ENCODE data around the gene NLGN2.

Gene NLGN2

DNA sequence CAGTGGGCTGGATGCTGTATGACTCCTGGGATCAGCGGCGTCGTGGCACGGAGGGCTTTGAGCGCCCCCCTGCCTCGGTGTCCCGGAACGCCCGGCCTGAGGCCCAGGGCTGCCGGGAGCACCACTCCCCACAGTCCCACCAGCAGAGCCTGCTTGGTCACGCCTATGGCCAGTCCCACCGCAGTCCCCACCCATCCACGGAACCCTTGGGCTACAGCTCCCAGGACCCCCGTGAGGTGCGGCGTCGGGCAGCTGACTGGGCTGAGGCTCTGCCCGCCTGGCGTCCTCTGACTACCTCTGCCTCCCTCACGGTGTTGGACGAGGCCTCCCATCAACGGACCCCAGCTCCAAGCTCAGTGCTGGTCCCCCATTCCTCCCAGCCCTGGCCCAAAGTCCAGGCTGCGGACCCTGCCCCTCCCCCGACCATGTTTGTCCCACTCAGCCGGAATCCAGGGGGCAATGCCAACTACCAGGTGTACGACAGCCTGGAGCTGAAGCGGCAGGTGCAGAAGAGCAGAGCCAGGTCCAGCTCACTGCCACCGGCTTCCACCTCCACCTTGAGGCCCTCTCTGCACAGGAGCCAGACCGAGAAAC lies 19.3 kb downstream of the NLGN2 start:
- Histone ChIP-seq H3K36me3 (replicated peaks) (no peaks in the 10 kb centered on the region), H3K4me1 (no peaks in the 10 kb centered on the region), H3K4me3 (no peak overlapping the region), H3K9me3 (no peaks in the 10 kb centered on the region; the same call in 1 of the 2 replicates), H3K27me3 (ENCODE audit: low read depth) (no peaks in the 10 kb centered on the region)
- in situ Hi-C loops (cut with MboI; ENCODE audit: low sequenced_read_pairs): no loop called here
- no peak for DNase-seq (ENCODE audit: low spot score in 2 of 2)

DNA sequence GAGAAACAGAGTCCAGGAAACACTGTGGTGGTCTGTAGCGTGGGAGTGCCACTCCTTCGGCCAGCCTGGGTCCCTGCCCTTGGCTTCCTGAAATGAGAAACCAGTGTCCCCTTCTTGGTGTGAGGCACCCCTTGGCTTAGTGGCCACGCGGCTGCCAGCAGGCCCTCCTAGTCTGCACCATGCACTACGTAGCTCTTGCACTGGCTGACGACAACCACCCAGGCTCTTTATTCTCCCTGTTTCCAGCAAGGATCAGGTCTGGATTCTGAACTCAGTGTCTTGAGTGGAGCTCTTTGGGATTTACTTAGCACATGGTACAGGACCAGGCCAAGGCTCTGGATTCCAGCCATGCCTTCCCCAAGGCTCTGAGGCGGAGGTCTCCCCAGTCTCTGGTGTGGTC lies 19.9 kb downstream of the NLGN2 start:
- Histone ChIP-seq H3K4me1 (no peaks in the 10 kb centered on the region), H3K9me3 (no peaks in the 10 kb centered on the region; the same call in 1 of the 2 replicates), H3K36me3 (replicated peaks) (no peaks in the 10 kb centered on the region), H3K27me3 (ENCODE audit: low read depth) (no peaks in the 10 kb centered on the region), H3K4me3 (no peak overlapping the region)
- no peak for DNase-seq (ENCODE audit: low spot score in 2 of 2)
- in situ Hi-C loops (cut with MboI; ENCODE audit: low sequenced_read_pairs): no loop called here

DNA sequence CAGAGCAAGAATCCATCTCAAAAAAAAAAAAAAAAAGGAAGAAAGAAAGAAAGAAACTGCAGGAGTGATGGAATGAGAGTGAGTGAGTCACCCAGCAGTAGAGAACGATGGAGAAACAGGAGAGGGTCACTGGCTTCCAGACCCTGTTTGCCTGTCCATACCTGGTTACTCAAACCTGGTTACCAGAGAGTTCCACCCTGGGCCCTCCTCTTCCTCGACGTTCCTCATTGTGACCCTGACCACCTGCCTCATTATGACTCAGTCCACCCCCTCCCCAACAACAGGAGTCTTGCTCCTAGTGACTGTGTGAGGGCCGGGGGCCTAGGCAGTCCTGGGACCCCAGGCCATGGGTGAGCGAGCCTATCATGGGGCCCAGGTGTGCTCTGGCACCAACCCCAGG lies 20.9 kb downstream of the NLGN2 start, which contains the start of gene SPEM3:
TSS of gene SPEM3 (plus strand) at position 301 of the 400 bp plus-strand sequence. CDS start at position 347, 46 bp downstream.
- in situ Hi-C loops (cut with MboI; ENCODE audit: low sequenced_read_pairs): no loop called here
- H3K27me3 ChIP-seq (ENCODE audit: low read depth): no peaks in the 10 kb centered on the region
- no peaks in the 10 kb centered on the region; the same call in 1 of the 2 replicates for H3K9me3 ChIP-seq
- no peak within 1 kb of the TSS for H3K4me3 ChIP-seq
- no peaks in the 10 kb centered on the region for H3K36me3 ChIP-seq (replicated peaks)
- DNase-seq (ENCODE audit: low spot score in 2 of 2): no peak
- H3K4me1 ChIP-seq: no peaks in the 10 kb centered on the region

DNA sequence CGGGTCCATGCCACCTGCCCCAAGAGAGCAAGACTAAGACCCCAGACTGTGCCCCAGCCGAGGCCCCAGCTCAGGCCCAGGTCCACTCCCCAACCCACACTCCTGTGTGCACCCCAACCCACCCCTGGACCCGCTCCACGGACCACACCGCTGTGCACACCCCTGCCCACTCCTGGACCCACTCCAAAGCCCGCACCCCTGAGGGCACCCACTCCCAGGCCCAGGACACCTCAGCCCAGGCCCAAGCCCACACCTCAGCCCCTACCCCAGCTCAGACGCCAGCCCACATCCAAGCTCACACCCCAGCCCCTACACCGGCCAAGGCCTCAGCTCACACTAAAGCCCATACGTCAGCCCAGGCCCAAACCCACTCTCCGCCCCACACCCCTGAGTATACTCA lies 22.1 kb downstream of the NLGN2 start:
- no peaks in the 10 kb centered on the region for H3K27me3 ChIP-seq (ENCODE audit: low read depth)
- no peaks in the 10 kb centered on the region for H3K36me3 ChIP-seq (replicated peaks)
- H3K9me3 ChIP-seq: no peaks in the 10 kb centered on the region; the same call in 1 of the 2 replicates
- H3K4me1 ChIP-seq: no peaks in the 10 kb centered on the region
- no peak overlapping the region for H3K4me3 ChIP-seq
- in situ Hi-C loops (cut with MboI; ENCODE audit: low sequenced_read_pairs): no loop called here
- no peak for DNase-seq (ENCODE audit: low spot score in 2 of 2)

DNA sequence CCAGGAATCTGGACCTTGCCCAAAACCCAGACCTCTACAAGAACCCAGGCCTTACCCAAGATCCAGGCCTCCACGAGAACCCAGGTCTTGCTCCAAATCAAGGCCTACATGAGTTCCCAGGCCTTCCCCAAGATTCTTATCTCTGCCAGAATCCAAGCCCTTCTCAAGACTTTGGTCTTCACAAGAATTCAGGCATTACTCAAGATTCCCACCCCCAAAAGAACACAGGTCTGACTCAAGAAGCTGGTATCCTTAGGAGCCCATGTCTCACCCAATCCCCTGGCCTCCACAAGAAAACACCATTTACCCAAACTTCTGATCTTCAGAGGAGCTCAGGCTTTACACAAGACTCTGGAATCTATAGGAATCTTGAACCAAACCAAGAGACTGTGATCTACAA lies 23.6 kb downstream of the NLGN2 start:
- Histone ChIP-seq H3K9me3 (no peaks in the 10 kb centered on the region; the same call in 1 of the 2 replicates), H3K4me3 (no peak overlapping the region), H3K27me3 (ENCODE audit: low read depth) (no peaks in the 10 kb centered on the region), H3K4me1 (no peaks in the 10 kb centered on the region; the same call in 1 of the 2 replicates), H3K36me3 (replicated peaks) (no peaks in the 10 kb centered on the region)
- in situ Hi-C loops (cut with MboI; ENCODE audit: low sequenced_read_pairs): no loop called here
- no peak for DNase-seq (ENCODE audit: low spot score in 2 of 2)

DNA sequence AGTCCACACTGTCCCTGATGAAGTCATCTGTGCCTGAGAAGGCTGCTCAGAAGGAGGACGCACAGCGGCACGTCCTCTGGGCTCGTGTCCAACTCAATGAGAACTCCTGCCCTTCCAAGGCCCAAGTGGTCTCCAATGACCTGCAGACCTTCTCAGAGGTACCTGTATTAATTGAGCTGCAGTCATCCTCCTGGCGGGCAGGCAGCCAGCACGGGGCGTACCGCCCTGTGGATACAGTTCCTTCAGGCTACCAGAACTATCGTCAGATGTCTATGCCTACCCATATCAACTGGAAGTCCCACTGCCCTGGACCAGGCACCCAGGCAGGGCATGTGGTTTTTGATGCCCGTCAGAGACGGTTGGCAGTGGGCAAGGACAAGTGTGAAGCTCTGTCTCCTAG lies 24.7 kb downstream of the NLGN2 start:
- in situ Hi-C loops (cut with MboI; ENCODE audit: low sequenced_read_pairs): no loop called here

DNA sequence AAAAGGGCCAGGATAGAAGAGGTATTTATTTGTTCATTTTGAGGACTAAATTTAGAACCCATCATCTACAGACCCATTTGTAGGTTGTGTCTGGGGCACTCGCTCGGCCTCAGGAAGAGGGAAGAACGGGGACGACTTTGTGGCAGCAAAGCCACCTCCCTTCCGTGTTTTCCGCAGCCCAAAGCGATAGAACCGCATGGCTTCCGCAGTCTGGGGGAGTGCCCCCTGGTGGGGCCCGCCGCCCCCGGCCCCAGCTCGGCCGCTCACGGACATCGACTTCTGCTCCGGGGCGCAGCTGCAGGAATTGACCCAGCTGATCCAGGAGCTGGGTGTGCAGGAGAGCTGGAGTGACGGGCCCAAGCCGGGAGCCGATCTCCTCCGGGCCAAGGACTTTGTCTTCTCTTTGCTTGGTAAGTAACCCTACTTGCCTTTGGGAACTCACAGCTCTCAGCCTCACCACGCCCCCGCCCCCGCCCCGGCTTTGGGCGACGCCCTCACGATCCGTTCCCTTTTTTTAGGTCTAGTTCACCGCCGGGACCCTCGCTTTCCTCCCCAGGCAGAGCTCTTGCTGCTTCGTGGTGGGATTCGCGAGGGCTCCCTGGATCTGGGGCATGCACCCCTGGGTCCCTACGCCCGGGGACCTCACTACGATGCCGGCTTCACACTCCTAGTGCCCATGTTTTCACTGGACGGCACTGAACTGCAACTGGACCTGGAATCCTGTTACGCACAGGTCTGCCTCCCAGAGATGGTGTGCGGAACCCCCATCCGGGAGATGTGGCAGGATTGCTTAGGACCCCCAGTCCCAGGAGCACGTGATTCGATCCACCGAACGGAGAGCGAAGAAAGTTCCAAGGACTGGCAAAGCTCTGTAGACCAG lies 28.3 kb downstream of the NLGN2 start:
- Histone ChIP-seq H3K27me3 (ENCODE audit: low read depth) (no peaks in the 10 kb centered on the region; the same call in 1 of the 2 replicates), H3K4me1 (peaks cover 11% of the 10 kb centered on the region), H3K36me3 (replicated peaks) (no peaks in the 10 kb centered on the region), H3K4me3 (peak overlapping the region; percentile 43), H3K9me3 (no peaks in the 10 kb centered on the region)
- DNase-seq (ENCODE audit: low spot score in 2 of 2): peak; percentile 45 to 77
- in situ Hi-C loops (cut with MboI; ENCODE audit: low sequenced_read_pairs): no loop called here

More for the DNA sequence above, 24.7 kb downstream of the NLGN2 start:
- no peak overlapping the region for H3K4me3 ChIP-seq
- peaks cover 6% of the 10 kb centered on the region for H3K4me1 ChIP-seq
- no peaks in the 10 kb centered on the region for H3K27me3 ChIP-seq (ENCODE audit: low read depth)
- no peaks in the 10 kb centered on the region; the same call in 1 of the 2 replicates for H3K9me3 ChIP-seq
- no peak for DNase-seq (ENCODE audit: low spot score in 2 of 2)
- no peaks in the 10 kb centered on the region for H3K36me3 ChIP-seq (replicated peaks)

DNA sequence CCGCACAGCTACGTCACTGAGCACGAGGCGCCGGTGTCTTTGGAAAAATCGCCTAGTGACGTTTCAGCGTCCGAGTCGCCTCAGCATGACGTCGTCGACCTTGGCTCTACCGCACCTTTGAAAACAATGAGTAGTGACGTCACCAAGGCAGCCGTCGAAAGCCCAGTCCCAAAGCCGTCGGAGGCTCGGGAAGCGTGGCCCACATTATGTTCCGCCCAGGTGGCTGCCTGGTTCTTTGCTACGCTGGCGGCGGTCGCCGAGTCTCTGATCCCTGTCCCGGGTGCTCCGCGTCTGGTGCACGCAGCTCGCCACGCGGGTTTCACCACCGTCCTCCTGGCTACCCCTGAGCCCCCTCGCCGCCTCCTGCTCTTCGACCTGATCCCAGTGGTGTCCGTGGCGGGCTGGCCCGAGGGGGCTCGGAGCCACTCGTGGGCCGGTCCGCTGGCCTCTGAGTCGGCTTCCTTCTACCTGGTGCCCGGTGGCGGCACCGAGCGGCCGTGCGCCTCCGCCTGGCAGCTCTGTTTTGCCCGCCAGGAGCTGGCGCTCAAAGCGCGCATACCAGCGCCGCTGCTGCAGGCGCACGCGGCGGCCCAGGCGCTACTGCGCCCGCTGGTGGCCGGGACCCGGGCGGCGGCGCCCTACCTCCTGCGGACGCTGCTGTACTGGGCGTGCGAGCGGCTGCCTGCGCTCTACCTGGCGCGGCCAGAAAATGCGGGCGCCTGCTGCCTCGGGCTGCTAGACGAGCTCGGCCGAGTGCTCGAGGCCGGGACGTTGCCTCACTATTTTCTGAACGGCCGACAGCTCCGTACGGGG lies 29.1 kb downstream of the NLGN2 start:
- Histone ChIP-seq H3K27me3 (ENCODE audit: low read depth) (no peaks in the 10 kb centered on the region; the same call in 1 of the 2 replicates), H3K4me3 (peak overlapping the region; percentile 22), H3K36me3 (replicated peaks) (no peaks in the 10 kb centered on the region), H3K9me3 (no peaks in the 10 kb centered on the region), H3K4me1 (peaks cover 11% of the 10 kb centered on the region)
- peak; percentile 82 to 84 for DNase-seq (ENCODE audit: low spot score in 2 of 2)
- in situ Hi-C loops (cut with MboI; ENCODE audit: low sequenced_read_pairs): no loop called here

DNA sequence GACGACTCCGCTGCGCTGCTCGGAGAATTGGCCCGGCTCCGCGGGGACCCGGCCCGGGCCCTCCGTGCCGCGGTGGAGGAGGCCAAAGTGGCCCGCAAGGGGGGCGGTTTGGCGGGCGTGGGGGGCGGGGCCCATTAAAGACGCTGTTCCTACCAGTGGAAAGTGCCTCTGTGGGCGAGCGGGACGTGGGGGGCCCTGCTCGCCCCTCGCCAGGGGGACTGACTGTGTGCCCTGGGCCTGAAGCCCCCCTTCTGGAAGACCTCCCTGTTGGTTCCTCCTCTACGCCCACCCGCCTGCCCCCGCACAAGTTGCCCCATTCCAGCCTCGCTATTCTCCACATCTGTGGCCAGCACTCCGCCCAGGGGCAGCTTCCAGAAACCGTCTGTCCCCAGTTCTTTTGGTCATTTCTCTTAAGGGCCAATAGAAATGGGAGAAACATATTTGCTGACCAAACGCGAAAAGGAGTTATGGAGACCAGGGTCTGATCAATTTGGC lies 29.8 kb downstream of the NLGN2 start:
- in situ Hi-C loops (cut with MboI; ENCODE audit: low sequenced_read_pairs): no loop called here
- no peak for DNase-seq (ENCODE audit: low spot score in 2 of 2)
- Histone ChIP-seq H3K4me3 (peak overlapping the region; percentile 22), H3K27me3 (ENCODE audit: low read depth) (no peaks in the 10 kb centered on the region; the same call in 1 of the 2 replicates), H3K36me3 (replicated peaks) (no peaks in the 10 kb centered on the region), H3K4me1 (peaks cover 11% of the 10 kb centered on the region), H3K9me3 (no peaks in the 10 kb centered on the region)

DNA sequence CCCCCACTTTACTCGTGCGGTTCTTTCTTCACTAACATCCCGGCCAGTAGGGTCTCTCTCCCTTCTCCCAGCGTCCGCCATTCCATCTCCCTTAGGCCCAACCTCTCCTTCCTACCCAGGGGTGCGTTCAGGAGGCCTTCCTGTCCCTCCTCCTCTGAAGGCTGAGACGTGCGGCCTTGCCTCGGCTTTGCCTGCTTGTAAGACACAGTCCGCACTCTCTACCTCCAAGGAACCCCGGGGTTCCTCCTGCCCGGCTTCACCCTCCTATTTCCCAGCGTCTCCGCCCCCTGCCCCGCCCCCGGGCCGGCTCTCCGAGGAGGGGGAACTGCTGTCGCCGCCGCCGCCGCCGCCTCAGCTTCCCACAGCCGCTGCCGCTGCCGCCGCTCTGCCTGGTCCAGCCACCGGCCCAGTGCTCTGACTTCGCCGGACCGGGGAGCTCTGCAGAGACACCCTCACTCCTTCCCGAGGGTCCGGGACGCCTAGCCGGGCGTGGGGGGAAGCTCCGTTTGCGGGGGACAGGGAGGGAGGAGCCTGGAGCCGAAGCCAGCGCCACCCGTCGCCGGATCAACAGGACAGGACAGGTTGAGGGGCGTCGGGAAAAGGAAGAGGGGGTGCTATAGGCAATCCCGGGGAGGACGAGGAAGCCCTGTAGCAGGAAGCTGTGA lies 30.4 kb downstream of the NLGN2 start:
- Histone ChIP-seq H3K4me3 (peak overlapping the region; percentile 29), H3K36me3 (replicated peaks) (no peaks in the 10 kb centered on the region), H3K4me1 (peaks cover 11% of the 10 kb centered on the region), H3K27me3 (ENCODE audit: low read depth) (no peaks in the 10 kb centered on the region; the same call in 1 of the 2 replicates), H3K9me3 (no peaks in the 10 kb centered on the region)
- in situ Hi-C loops (cut with MboI; ENCODE audit: low sequenced_read_pairs): no loop called here
- peak in 1 of 2 experiments; percentile 77 for DNase-seq (ENCODE audit: low spot score in 2 of 2)

DNA sequence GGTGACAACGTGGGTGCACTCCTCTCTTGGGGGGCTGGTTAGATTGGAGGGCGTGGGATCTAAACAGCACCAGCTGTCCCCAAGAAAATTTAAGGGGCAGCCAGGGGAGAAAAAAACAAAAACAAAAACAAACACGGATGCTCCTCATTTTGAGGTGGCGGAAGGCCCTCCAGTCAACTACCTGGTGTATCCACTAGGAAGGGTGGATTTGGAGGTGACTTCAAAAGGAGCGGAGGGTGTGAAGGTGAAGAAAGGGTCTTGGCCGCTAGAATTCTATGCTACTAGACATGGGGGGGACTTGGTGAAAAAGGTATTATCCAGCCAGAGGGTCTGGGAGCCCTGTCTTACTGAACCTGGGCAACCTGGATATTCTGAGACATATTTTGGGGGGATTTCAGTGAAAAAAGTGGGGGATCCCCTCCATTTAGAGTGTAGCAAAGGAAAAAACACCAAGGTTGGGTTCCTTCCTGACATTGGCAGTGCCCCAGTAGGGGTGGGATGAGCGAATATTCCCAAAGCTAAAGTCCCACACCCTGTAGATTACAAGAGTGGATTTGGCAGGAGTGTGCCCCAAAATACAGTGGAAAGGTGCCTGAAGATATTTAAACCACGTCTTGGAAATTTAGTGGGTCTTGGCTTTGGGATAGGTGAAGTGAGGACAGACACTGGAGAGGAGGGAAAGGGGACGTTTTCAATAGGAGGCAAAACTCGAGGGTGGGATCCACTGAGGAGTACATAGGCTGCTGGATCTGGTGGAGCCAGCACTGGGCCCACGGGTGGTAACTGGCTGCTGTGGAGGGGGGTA lies 31.2 kb downstream of the NLGN2 start:
- in situ Hi-C loops (cut with MboI; ENCODE audit: low sequenced_read_pairs): no loop called here
- Histone ChIP-seq H3K27me3 (ENCODE audit: low read depth) (no peaks in the 10 kb centered on the region; the same call in 1 of the 2 replicates), H3K36me3 (replicated peaks) (no peaks in the 10 kb centered on the region), H3K4me3 (peak overlapping the region; percentile 29), H3K9me3 (no peaks in the 10 kb centered on the region), H3K4me1 (peaks cover 11% of the 10 kb centered on the region)
- no peak for DNase-seq (ENCODE audit: low spot score in 2 of 2)

DNA sequence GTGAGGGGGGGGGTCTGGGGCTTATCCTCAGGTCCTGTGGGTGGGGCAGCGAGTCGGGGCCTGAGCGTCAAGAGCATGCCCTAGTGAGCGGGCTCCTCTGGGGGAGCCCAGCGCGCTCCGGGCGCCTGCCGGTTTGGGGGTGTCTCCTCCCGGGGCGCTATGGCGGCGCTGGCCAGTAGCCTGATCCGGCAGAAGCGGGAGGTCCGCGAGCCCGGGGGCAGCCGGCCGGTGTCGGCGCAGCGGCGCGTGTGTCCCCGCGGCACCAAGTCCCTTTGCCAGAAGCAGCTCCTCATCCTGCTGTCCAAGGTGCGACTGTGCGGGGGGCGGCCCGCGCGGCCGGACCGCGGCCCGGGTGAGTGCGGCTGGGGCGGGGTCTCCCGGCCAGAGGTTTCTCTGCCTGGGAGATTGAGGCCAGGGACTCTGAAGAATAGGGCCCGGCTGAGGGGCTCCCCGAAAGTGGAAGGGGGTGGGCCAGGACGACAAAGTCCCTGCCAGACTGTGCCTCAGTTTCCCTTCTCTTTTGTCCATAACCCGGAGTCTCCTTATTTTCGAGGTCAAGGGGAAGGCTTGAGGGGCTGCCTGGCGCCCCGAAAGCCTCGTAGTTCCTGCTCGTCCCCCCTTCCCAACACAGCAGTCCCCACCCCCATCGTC lies 31.9 kb downstream of the NLGN2 start, which contains the start of gene FGF11:
TSS of gene FGF11 (plus strand) at position 51 of the 651 bp plus-strand sequence. CDS start at position 160, 109 bp downstream.
- Histone ChIP-seq H3K27me3 (ENCODE audit: low read depth) (no peaks in the 10 kb centered on the region; the same call in 1 of the 2 replicates), H3K9me3 (no peaks in the 10 kb centered on the region), H3K36me3 (replicated peaks) (no peaks in the 10 kb centered on the region), H3K4me3 (peak within 1 kb of the TSS; percentile 29), H3K4me1 (peaks cover 11% of the 10 kb centered on the region)
- in situ Hi-C loops (cut with MboI; ENCODE audit: low sequenced_read_pairs): no loop called here
- DNase-seq (ENCODE audit: low spot score in 2 of 2): no peak
